Gastrocnemius medialis (tissue), 4 donors: ENCODE measurements around the gene HDC.

Experiments used
- POLR2A ChIP-seq, 2 donors: fragments of 450-650 bp; IDR thresholded peaks; one replicate each; pipeline ENCODE4 v1.6.1; 2017; ENCODE audit warnings: antibody characterized with exemption in 2 of 2, mild to moderate bottlenecking in 2 of 2, moderate library complexity in 2 of 2
- TF ChIP-seq, protein P1 (sequence below), 5 experiments: fragments of 450-650 bp in 3 of 5; fragments of 200-600 bp in 2 of 5; sonication (generic) in 2 of 5; IDR thresholded peaks in 4 of 5; conservative IDR thresholded peaks in 1 of 5; 1 replicate in 4 of 5; 2 replicates in 1 of 5; pipeline ENCODE4 v1.5.1; 2016 to 2019; ENCODE audit warnings: antibody characterized with exemption in 5 of 5, mild to moderate bottlenecking in 3 of 5, moderate library complexity in 3 of 5

- TF ChIP-seq, protein P1, sequence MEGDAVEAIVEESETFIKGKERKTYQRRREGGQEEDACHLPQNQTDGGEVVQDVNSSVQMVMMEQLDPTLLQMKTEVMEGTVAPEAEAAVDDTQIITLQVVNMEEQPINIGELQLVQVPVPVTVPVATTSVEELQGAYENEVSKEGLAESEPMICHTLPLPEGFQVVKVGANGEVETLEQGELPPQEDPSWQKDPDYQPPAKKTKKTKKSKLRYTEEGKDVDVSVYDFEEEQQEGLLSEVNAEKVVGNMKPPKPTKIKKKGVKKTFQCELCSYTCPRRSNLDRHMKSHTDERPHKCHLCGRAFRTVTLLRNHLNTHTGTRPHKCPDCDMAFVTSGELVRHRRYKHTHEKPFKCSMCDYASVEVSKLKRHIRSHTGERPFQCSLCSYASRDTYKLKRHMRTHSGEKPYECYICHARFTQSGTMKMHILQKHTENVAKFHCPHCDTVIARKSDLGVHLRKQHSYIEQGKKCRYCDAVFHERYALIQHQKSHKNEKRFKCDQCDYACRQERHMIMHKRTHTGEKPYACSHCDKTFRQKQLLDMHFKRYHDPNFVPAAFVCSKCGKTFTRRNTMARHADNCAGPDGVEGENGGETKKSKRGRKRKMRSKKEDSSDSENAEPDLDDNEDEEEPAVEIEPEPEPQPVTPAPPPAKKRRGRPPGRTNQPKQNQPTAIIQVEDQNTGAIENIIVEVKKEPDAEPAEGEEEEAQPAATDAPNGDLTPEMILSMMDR (IDR thresholded peaks at IDR 0.05 in 4 of 5, conservative IDR thresholded peaks at IDR 0.05 in 1 of 5): no peak
- no peak for TF ChIP-seq POLR2A (IDR thresholded peaks at IDR 0.05)
Measured at GRCh38 chr15:50287324-50288116, 22.0 kb upstream of the HDC start.
